Brain pericyte (primary cell): ENCODE measurements around the gene SPRYD3.
A peak's percentile ranks its signal among the peaks of the same experiment; 100 is the strongest.
"Not testable (repeated sequence)": the region's sequence is repeated elsewhere in the genome, so short reads cannot be mapped to it uniquely, and the experiment has no call there.

ENCODE experiments used
- DNase-seq: peaks from one replicate; pipeline ENCODE4 v3.0.0-alpha.2; 2012; ENCODE audit warnings: low read depth, low spot score

Gene SPRYD3

GRCh38 chr12:53101931-53102781 is 23.0 kb upstream of the SPRYD3 start:
- no peak for DNase-seq

GRCh38 chr12:53101266-53101665 is 22.1 kb upstream of the SPRYD3 start:
- no peak for DNase-seq

DNA sequence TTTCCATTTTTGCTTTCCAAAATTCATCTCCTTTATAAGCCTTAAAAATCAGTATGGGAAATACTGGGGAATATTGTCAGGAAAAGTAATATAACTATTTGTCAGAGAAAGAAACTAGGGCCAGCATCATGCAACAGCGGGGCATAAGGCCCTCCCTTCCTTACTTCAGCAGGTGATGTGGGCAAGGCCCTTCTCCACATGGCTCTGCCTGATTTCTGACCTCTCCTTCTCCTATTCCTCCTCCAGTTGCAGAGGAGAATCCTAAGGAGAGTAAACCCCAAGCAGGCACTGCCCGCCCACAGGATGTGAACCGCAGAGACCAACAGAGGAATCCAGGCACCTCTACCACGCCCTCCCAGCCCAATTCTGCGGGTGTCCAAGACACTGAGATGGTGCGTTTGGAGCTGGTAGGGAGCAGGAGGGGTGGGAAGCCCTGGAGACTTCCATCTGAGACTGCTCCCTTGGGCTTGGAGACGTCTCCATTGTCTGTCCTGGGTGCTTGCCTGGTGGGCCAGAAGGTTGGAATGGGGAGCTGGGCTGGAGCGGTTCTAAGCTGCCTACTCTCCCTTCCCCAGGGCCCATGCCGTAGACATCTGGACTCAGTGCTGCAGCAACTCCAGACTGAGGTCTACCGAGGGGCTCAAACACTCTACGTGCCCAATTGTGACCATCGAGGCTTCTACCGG is 21.4 kb upstream of the SPRYD3 start:
- DNase-seq = no peak

GRCh38 chr12:53099071-53099882 is 20.1 kb upstream of the SPRYD3 start:
- peak; percentile 71 for DNase-seq

GRCh38 chr12:53098354-53098981 is 19.3 kb upstream of the SPRYD3 start:
- DNase-seq = no peak

DNA sequence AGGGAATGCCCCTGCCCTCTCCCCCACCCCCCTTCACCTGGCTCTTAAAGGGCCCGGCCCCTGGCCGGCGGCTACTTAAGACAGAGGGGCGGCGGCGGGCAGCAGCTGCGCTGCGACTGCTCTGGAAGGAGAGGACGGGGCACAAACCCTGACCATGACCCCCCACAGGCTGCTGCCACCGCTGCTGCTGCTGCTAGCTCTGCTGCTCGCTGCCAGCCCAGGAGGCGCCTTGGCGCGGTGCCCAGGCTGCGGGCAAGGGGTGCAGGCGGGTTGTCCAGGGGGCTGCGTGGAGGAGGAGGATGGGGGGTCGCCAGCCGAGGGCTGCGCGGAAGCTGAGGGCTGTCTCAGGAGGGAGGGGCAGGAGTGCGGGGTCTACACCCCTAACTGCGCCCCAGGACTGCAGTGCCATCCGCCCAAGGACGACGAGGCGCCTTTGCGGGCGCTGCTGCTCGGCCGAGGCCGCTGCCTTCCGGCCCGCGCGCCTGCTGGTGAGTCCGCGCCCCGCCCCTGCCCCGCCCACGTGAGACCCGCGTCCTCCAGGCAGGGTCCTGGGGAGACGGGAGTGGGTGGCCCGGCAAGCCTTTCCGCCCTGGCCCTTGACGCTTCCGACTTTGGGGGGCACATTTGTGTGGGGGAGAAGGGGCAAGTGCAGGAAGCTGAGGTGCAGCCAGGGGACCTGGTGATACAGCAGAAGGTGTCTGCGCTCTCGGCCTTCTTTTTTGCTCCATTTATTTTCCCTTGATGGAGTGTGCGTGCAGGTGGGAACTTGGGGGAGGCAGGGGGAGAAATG is 18.6 kb upstream of the SPRYD3 start, which contains the start of gene IGFBP6:
Gene IGFBP6 (plus strand): TSS at position 104 of the 790 bp plus-strand sequence. CDS start 51 bp downstream, at position 155.
- DNase-seq = no peak

DNA sequence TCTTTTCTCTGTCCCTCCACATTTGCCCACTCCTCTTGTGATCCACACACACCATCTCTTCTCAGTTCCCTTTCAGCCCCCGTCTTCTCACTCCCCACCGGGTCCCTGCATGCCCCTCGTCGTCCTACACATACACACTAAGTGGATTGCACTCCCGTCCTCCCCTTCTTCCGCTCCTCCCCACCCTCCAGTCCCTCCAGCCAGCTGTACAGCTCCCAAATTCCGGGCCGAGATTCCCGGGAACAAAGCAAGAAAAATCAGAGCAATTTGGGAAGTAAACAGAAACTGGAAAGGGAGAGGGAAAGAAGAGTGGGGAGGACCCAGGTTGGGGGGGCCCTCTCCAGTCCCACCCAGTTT is 18.0 kb upstream of the SPRYD3 start:
- no peak for DNase-seq

GRCh38 chr12:53096759-53097158 is 17.6 kb upstream of the SPRYD3 start:
- no peak for DNase-seq

- no peak for DNase-seq
Measured at GRCh38 chr12:53096089-53096741, 17.0 kb upstream of the SPRYD3 start.

- DNase-seq = not testable (repeated sequence)
Measured at GRCh38 chr12:53095596-53095895, 16.4 kb upstream of the SPRYD3 start.

GRCh38 chr12:53094796-53095595 is 15.8 kb upstream of the SPRYD3 start:
- not testable (repeated sequence) for DNase-seq

- DNase-seq = no peak
Measured at GRCh38 chr12:53094394-53094787, 15.2 kb upstream of the SPRYD3 start.

DNA sequence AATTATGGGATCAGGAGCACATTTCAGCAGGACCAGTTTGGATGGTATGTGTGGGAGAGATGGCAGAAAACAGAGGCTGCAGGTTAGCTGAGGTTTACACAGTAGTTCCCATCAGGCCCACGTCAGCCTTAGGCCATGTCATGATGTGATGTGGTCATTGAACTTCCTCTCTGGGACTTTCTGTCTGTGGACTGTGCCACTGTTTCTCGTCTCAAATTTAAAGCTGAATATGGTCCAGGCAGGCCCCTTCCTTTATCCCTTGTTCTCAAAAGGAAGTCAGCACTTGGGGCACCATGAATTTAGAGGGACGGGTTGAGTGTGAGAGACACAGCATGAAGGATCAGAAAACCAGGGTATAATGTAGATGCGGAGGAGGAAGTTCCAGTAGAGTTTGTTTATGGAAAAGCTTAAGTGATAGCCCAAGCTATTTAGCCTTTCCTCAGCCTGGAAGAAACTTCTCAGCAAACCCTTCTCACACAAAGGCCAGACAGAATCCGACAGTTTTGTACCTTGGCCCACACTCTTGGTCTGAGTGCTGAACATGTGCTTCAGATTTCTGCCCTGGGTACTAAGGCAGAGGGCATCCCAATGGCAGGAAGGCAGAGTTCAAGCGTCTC is 14.7 kb upstream of the SPRYD3 start:
- DNase-seq = no peak

- no peak for DNase-seq
Measured at GRCh38 chr12:53091756-53092155, 12.6 kb upstream of the SPRYD3 start.

DNA sequence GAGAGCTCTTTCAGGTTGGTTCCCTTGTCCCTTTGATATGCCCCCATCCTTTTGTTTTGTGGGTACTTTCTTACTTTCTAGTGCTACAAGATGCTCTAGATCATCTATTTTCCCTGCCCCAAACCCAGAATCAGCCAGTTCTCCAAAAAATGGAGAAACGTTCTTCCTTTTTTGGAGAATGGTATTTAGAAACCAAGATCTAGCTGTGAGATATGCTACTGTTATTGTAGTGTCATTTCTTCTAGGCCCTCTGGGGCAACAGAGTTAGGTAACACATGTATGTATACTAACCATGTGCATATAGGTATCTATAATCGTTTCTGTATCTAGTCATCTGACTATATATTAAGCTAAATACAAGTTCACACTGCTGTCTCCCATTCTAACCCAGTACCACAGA is 11.4 kb upstream of the SPRYD3 start:
- no peak for DNase-seq

- DNase-seq = no peak
Measured at GRCh38 chr12:53090105-53090504, 10.9 kb upstream of the SPRYD3 start.

GRCh38 chr12:53086361-53086760 is 7.2 kb upstream of the SPRYD3 start:
- no peak for DNase-seq

DNA sequence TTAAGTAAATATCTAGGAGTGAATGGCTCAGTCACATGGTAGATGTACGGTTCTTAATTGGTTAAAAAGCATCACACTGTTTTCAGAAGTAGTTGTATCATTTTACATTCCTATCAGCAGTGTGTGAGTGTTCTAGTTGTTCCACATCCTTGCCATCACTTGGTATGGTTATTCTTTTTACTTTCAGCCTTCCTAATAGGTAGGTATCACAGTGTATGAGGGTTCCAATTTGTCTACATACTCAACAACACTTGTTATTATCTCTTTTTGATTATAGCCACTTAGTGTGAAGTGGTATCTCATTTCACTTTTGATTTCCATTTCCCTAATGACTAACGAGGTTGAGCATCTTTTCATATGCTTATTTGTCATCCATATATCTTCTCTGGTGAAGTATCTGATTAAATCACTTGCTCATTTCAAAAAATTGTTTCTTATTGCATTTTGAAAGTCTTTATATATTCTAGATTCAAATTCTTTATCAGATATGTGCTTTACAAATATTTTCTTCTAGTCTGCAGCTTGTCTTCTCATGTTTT is 3.5 kb upstream of the SPRYD3 start:
- no peak for DNase-seq
